GM06990 (cell line): ENCODE results near the gene CAPN10.
A peak's percentile ranks its signal among the peaks of the same experiment; 100 is the strongest.

Source experiments
- DNase-seq: peaks from one replicate; pipeline ENCODE4 v3.0.0-alpha.2; 2011; ENCODE audit not compliant: insufficient read length; ENCODE audit errors: extremely low read depth
- H3K27me3 ChIP-seq: replicated peaks from 2 replicates; pipeline ENCODE4 v1.6.0; 2011; ENCODE audit warnings: low read length; ENCODE audit not compliant: control insufficient read depth, insufficient read depth
- H3K36me3 ChIP-seq: 2 replicates; pipeline ENCODE4 v1.5.1; 2011; ENCODE audit warnings: low read length; ENCODE audit not compliant: control insufficient read depth, insufficient read depth
- H3K4me3 ChIP-seq: replicated peaks from 2 replicates; pipeline ENCODE4 v1.5.1; 2011; ENCODE audit warnings: low read depth, mild to moderate bottlenecking, control low read depth, low read length
- CTCF ChIP-seq: IDR thresholded peaks from 2 replicates; pipeline ENCODE4 v1.5.1; 2011; ENCODE audit warnings: low read length, control low read depth, mild to moderate bottlenecking, inconsistent platforms; ENCODE audit not compliant: insufficient read depth, poor library complexity, severe bottlenecking

CAPN10 gene

GRCh38 chr2:240566203-240567136, 20.1 kb upstream of the CAPN10 start:
- Histone ChIP-seq H3K27me3 (no peaks in the 10 kb centered on the region), H3K36me3 (no peaks in the 10 kb centered on the region; the same call in 1 of the 2 replicates), H3K4me3 (peak overlapping the region; percentile 71)
- DNase-seq = peak; percentile 92
- TF ChIP-seq CTCF = peak; percentile 69

GRCh38 chr2:240567137-240567871, 19.2 kb upstream of the CAPN10 start:
- Histone ChIP-seq H3K27me3 (no peaks in the 10 kb centered on the region), H3K4me3 (peak overlapping the region; percentile 71), H3K36me3 (no peaks in the 10 kb centered on the region; the same call in 1 of the 2 replicates)
- TF ChIP-seq CTCF = no peak
- DNase-seq = no peak

- TF ChIP-seq CTCF = no peak
- peak within 1 kb of the TSS; percentile 71 for H3K4me3 ChIP-seq
- peak; percentile 70 for DNase-seq
- H3K27me3 ChIP-seq = no peaks in the 10 kb centered on the region
- H3K36me3 ChIP-seq = no peaks in the 10 kb centered on the region; the same call in 1 of the 2 replicates
These were observed 18.5 kb upstream of the CAPN10 start, which contains the start of gene RNPEPL1 for GRCh38 chr2:240567872-240568677. TSS of gene RNPEPL1 (plus strand) at chr2:240568484. CDS start at chr2:240568587, 103 bp downstream.

- Histone ChIP-seq H3K27me3 (no peaks in the 10 kb centered on the region), H3K36me3 (peaks cover 2% of the 10 kb centered on the region), H3K4me3 (peak overlapping the region; percentile 62)
- no peak for TF ChIP-seq CTCF
- peak; percentile 84 for DNase-seq
These were observed 17.6 kb upstream of the CAPN10 start for GRCh38 chr2:240568678-240569522.
